AG04449 (cell line): ENCODE data around the gene SCAF8.

Source experiments
- CTCF ChIA-PET: fragments of 350-600 bp; formaldehyde crosslinking; extraction: SDS; loops from one replicate; lab custom pipeline; 2021; ENCODE audit warnings: antibody characterized with exemption; lab: Yijun Ruan, JAX
- POLR2A ChIA-PET: fragments of 400-600, 350-600 bp; formaldehyde crosslinking; extraction: SDS; loops from one replicate; lab custom pipeline; 2020; ENCODE audit warnings: antibody characterized with exemption, inconsistent platforms; lab: Yijun Ruan, JAX
- DNase-seq: peaks from one replicate; pipeline ENCODE4 v3.0.0-alpha.2; 2010; ENCODE audit warnings: low read depth, low spot score
- H3K4me3 ChIP-seq: 2 replicates; pipeline ENCODE4 v1.5.1; 2011; ENCODE audit warnings: low read depth, mild to moderate bottlenecking, control low read depth, low read length
- CTCF ChIP-seq: IDR thresholded peaks from one replicate; pipeline ENCODE4 v1.5.1; 2011; ENCODE audit warnings: mild to moderate bottlenecking, moderate library complexity, low read length, control low read depth, inconsistent platforms; ENCODE audit not compliant: insufficient read depth; ENCODE audit errors: missing control alignments

Gene SCAF8

GRCh38 chr6:154873546-154873945 lies 140.3 kb downstream of the SCAF8 start:
- CTCF ChIA-PET: interaction anchor here (1.4 to 1.8 kb wide), 3 partner anchors 13 to 374 kb away, joined by 3 to 5 read pairs (median 4); no protein-coding TSS in a partner anchor
- H3K4me3 ChIP-seq: no peak overlapping the region
- POLR2A ChIA-PET: no interaction called here
- DNase-seq: no peak
- no peak for TF ChIP-seq CTCF

GRCh38 chr6:154874773-154875592 lies 141.8 kb downstream of the SCAF8 start:
- TF ChIP-seq CTCF: no peak
- ChIA-PET CTCF (interaction anchor here (1.1 to 2.3 kb wide), 2 partner anchors 53 to 299 kb away, joined by 7 read pairs; no protein-coding TSS in a partner anchor), POLR2A (no interaction called here)
- H3K4me3 ChIP-seq: no peak overlapping the region
- no peak for DNase-seq

- ChIA-PET CTCF (interaction anchor here (0.8 to 2.5 kb wide), 5 partner anchors 9 to 297 kb away, joined by 3 to 13 read pairs (median 7); no protein-coding TSS in a partner anchor), POLR2A (no interaction called here)
- DNase-seq: no peak
- no peak overlapping the region for H3K4me3 ChIP-seq
- no peak for TF ChIP-seq CTCF
These were observed 143.5 kb downstream of the SCAF8 start for GRCh38 chr6:154876486-154877280.

GRCh38 chr6:154878871-154879491 lies 145.8 kb downstream of the SCAF8 start:
- TF ChIP-seq CTCF: no peak
- POLR2A ChIA-PET: no interaction called here
- CTCF ChIA-PET: interaction anchor here (2.3 kb wide), 1 partner anchor 10 kb away, joined by 9 read pairs; no protein-coding TSS in a partner anchor
- H3K4me3 ChIP-seq: no peak overlapping the region
- no peak for DNase-seq

GRCh38 chr6:154882107-154882506 lies 148.9 kb downstream of the SCAF8 start:
- ChIA-PET POLR2A (no interaction called here), CTCF (interaction anchor here (0.8 to 2.2 kb wide), 3 partner anchors 13 to 295 kb away, joined by 3 to 6 read pairs (median 3); no protein-coding TSS in a partner anchor)
- H3K4me3 ChIP-seq: no peak overlapping the region
- TF ChIP-seq CTCF: no peak
- DNase-seq: no peak
